ENCODE data around the gene ENO2.

Gene ENO2

GRCh38 chr12:6946920-6947374 is 32.6 kb downstream of the ENO2 start:
- DNase-seq (ENCODE audit: low read depth in 2 of 2, low spot score in 1 of 2), result no peak

GRCh38 chr12:6947615-6948014 is 33.2 kb downstream of the ENO2 start:
- no peak for DNase-seq (ENCODE audit: low read depth in 2 of 2, low spot score in 1 of 2)

- DNase-seq (ENCODE audit: low read depth in 2 of 2, low spot score in 1 of 2), result no peak
Measured at GRCh38 chr12:6948873-6949594, 34.7 kb downstream of the ENO2 start.

- DNase-seq (ENCODE audit: low read depth in 2 of 2, low spot score in 1 of 2), result no peak
Measured at GRCh38 chr12:6950401-6950801, 36.0 kb downstream of the ENO2 start.

- peak in 1 of 2 donors; percentile 67 for DNase-seq (ENCODE audit: low read depth in 2 of 2, low spot score in 1 of 2)
Measured at GRCh38 chr12:6950811-6951540, 36.6 kb downstream of the ENO2 start, which contains the start of gene PTPN6. Gene PTPN6, plus strand, starts transcription at chr12:6951356. Its CDS starts 157 bp downstream, at chr12:6951513.

- no peak for DNase-seq (ENCODE audit: low read depth in 2 of 2, low spot score in 1 of 2)
Measured at GRCh38 chr12:6951551-6952120, 37.3 kb downstream of the ENO2 start.

GRCh38 chr12:6952121-6952862 is 37.9 kb downstream of the ENO2 start:
- DNase-seq (ENCODE audit: low read depth in 2 of 2, low spot score in 1 of 2), result no peak

GRCh38 chr12:6952863-6953441 is 38.6 kb downstream of the ENO2 start:
- DNase-seq (ENCODE audit: low read depth in 2 of 2, low spot score in 1 of 2), result no peak

- DNase-seq (ENCODE audit: low read depth in 2 of 2, low spot score in 1 of 2), result peak; percentile 79 to 84
Measured at GRCh38 chr12:6953442-6954315, 39.3 kb downstream of the ENO2 start.

GRCh38 chr12:6954316-6955107 is 40.1 kb downstream of the ENO2 start:
- DNase-seq (ENCODE audit: low read depth in 2 of 2, low spot score in 1 of 2), result no peak

- no peak for DNase-seq (ENCODE audit: low read depth in 2 of 2, low spot score in 1 of 2)
Measured at GRCh38 chr12:6955108-6956020, 41.0 kb downstream of the ENO2 start.

GRCh38 chr12:6956021-6956727 is 41.8 kb downstream of the ENO2 start:
- no peak for DNase-seq (ENCODE audit: low read depth in 2 of 2, low spot score in 1 of 2)

GRCh38 chr12:6957151-6957701 is 42.8 kb downstream of the ENO2 start:
- no peak for DNase-seq (ENCODE audit: low read depth in 2 of 2, low spot score in 1 of 2)

- no peak for DNase-seq (ENCODE audit: low read depth in 2 of 2, low spot score in 1 of 2)
Measured at GRCh38 chr12:6957741-6958608, 43.6 kb downstream of the ENO2 start.

GRCh38 chr12:6958609-6959057 is 44.3 kb downstream of the ENO2 start:
- no peak for DNase-seq (ENCODE audit: low read depth in 2 of 2, low spot score in 1 of 2)

Measured in stimulated activated CD8-positive, alpha-beta memory T cell treated with anti-CD3 and anti-CD28 coated beads, Interleukin-4, amount 100 ng/mL, for 4 hours (primary cell).